Gastrocnemius medialis (tissue), 4 donors: ENCODE measurements around the gene MARK2.

Source experiments
- CTCF ChIP-seq, 5 experiments: fragments of 450-650 bp in 3 of 5; fragments of 200-600 bp in 2 of 5; sonication (generic) in 2 of 5; IDR thresholded peaks in 4 of 5; conservative IDR thresholded peaks in 1 of 5; 1 replicate in 4 of 5; 2 replicates in 1 of 5; pipeline ENCODE4 v1.5.1; 2016 to 2019; ENCODE audit warnings: antibody characterized with exemption in 5 of 5, mild to moderate bottlenecking in 3 of 5, moderate library complexity in 3 of 5
- POLR2A ChIP-seq, 2 donors: fragments of 450-650 bp; IDR thresholded peaks; one replicate each; pipeline ENCODE4 v1.6.1; 2017; ENCODE audit warnings: antibody characterized with exemption in 2 of 2, mild to moderate bottlenecking in 2 of 2, moderate library complexity in 2 of 2

- TF ChIP-seq POLR2A (IDR thresholded peaks at IDR 0.05) (no peak), CTCF (IDR thresholded peaks at IDR 0.05 in 4 of 5, conservative IDR thresholded peaks at IDR 0.05 in 1 of 5) (peak in 1 of 5 experiments; percentile 43)
These were observed 67.7 kb downstream of the MARK2 start for GRCh38 chr11:63906585-63906984.
